GM23338 (cell line): ENCODE data around the gene SNRPA1. TPM values are rescaled to one million over a fixed set of nuclear protein-coding genes. Genes with fewer than 3 reads are reported as not detected.

ENCODE experiments used
- EZH2 ChIP-seq: fragments of 200-600 bp; sonication (generic); IDR thresholded peaks from one replicate; pipeline ENCODE4 v1.8.0; 2017; ENCODE audit warnings: antibody characterized with exemption, mild to moderate bottlenecking, low read depth; ENCODE audit not compliant: unreplicated experiment
- EZH2phosphoT487 ChIP-seq: fragments of 200-600 bp; sonication (generic); IDR thresholded peaks from one replicate; pipeline ENCODE4 v1.8.1; 2018; ENCODE audit warnings: antibody characterized with exemption; ENCODE audit not compliant: unreplicated experiment
- ZNF114 ChIP-seq: fragments of 250-450 bp; sonication (Bioruptor Pico); IDR thresholded peaks from 2 replicates; pipeline ENCODE4 v1.5.0; 2020; ENCODE audit warnings: mild to moderate bottlenecking, moderate library complexity
- ZNF331 ChIP-seq: fragments of 250-450 bp; sonication (Bioruptor Pico); IDR thresholded peaks from 2 replicates; pipeline ENCODE4 v1.5.0; 2020; ENCODE audit warnings: low read depth, mild to moderate bottlenecking, moderate library complexity
- polyA plus RNA-seq: library from polyadenylated mRNA; unstranded; fragments of >200 nt; fragmentation: Nextera tagmentation; extraction: Ambion mirVana; gene quantifications from 2 replicates; pipeline ENCODE4 v1.2.1, GENCODE V29; 2016
- total RNA-seq: library from RNA; depleted of rRNA; stranded (reverse); fragments of >200 nt; shearing (Covaris generic); gene quantifications from 2 replicates; pipeline ENCODE4 v1.2.3, GENCODE V29; 2014
- TF ChIP-seq, protein P1 (sequence below): fragments of 250-450 bp; sonication (Bioruptor Pico); IDR thresholded peaks from 2 replicates; pipeline ENCODE4 v1.5.0; 2020; ENCODE audit warnings: mild to moderate bottlenecking, moderate library complexity
- TF ChIP-seq, protein P2 (sequence below): IDR thresholded peaks from one replicate; pipeline ENCODE4 v1.6.1; 2018; ENCODE audit warnings: antibody characterized with exemption; ENCODE audit not compliant: unreplicated experiment
- TF ChIP-seq, protein P3 (sequence below), 2 experiments: fragments of 200-600 bp in 1 of 2; sonication (generic) in 1 of 2; conservative IDR thresholded peaks; 2 replicates each; pipeline versions ENCODE4 v1.5.1 to v1.6.1; 2016 to 2017; ENCODE audit warnings: antibody characterized with exemption in 2 of 2, low read depth in 2 of 2, mild to moderate bottlenecking in 2 of 2, moderate library complexity in 1 of 2

Gene SNRPA1
- total and polyA plus RNA-seq, 2 experiments from 2014 or later: 170 to 361 TPM

DNA sequence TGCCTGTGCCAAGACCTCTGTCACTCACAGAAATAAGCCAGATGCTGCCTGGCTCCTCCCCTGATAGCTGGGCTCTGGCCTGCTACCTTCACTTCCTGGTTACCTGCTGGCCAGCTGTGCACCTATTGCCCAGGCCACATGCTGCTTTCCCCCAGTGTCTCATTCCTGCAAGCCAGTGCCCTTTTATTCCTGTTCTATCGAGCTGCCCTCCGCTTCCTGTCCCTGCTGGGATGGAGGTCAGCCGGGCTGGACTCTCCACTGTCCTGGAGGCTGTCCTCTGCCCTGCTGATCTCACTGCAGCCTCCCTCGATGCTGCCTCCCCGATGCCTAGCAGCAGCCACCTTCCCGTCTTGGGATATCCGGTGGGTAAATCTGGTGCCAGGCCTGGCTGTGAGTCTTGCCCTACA lies 37.0 kb upstream of the SNRPA1 start (continued):
- TF ChIP-seq, protein P1, sequence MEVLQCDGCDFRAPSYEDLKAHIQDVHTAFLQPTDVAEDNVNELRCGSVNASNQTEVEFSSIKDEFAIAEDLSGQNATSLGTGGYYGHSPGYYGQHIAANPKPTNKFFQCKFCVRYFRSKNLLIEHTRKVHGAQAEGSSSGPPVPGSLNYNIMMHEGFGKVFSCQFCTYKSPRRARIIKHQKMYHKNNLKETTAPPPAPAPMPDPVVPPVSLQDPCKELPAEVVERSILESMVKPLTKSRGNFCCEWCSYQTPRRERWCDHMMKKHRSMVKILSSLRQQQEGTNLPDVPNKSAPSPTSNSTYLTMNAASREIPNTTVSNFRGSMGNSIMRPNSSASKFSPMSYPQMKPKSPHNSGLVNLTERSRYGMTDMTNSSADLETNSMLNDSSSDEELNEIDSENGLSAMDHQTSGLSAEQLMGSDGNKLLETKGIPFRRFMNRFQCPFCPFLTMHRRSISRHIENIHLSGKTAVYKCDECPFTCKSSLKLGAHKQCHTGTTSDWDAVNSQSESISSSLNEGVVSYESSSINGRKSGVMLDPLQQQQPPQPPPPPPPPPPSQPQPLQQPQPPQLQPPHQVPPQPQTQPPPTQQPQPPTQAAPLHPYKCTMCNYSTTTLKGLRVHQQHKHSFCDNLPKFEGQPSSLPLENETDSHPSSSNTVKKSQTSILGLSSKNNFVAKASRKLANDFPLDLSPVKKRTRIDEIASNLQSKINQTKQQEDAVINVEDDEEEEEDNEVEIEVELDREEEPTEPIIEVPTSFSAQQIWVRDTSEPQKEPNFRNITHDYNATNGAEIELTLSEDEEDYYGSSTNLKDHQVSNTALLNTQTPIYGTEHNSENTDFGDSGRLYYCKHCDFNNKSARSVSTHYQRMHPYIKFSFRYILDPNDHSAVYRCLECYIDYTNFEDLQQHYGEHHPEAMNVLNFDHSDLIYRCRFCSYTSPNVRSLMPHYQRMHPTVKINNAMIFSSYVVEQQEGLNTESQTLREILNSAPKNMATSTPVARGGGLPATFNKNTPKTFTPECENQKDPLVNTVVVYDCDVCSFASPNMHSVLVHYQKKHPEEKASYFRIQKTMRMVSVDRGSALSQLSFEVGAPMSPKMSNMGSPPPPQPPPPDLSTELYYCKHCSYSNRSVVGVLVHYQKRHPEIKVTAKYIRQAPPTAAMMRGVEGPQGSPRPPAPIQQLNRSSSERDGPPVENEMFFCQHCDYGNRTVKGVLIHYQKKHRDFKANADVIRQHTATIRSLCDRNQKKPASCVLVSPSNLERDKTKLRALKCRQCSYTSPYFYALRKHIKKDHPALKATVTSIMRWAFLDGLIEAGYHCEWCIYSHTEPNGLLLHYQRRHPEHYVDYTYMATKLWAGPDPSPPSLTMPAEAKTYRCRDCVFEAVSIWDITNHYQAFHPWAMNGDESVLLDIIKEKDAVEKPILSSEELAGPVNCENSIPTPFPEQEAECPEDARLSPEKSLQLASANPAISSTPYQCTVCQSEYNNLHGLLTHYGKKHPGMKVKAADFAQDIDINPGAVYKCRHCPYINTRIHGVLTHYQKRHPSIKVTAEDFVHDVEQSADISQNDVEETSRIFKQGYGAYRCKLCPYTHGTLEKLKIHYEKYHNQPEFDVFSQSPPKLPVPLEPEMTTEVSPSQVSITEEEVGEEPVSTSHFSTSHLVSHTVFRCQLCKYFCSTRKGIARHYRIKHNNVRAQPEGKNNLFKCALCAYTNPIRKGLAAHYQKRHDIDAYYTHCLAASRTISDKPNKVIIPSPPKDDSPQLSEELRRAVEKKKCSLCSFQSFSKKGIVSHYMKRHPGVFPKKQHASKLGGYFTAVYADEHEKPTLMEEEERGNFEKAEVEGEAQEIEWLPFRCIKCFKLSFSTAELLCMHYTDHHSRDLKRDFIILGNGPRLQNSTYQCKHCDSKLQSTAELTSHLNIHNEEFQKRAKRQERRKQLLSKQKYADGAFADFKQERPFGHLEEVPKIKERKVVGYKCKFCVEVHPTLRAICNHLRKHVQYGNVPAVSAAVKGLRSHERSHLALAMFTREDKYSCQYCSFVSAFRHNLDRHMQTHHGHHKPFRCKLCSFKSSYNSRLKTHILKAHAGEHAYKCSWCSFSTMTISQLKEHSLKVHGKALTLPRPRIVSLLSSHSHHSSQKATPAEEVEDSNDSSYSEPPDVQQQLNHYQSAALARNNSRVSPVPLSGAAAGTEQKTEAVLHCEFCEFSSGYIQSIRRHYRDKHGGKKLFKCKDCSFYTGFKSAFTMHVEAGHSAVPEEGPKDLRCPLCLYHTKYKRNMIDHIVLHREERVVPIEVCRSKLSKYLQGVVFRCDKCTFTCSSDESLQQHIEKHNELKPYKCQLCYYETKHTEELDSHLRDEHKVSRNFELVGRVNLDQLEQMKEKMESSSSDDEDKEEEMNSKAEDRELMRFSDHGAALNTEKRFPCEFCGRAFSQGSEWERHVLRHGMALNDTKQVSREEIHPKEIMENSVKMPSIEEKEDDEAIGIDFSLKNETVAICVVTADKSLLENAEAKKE (CRISPR knock-in tag): no peak
- TF ChIP-seq, protein P2, sequence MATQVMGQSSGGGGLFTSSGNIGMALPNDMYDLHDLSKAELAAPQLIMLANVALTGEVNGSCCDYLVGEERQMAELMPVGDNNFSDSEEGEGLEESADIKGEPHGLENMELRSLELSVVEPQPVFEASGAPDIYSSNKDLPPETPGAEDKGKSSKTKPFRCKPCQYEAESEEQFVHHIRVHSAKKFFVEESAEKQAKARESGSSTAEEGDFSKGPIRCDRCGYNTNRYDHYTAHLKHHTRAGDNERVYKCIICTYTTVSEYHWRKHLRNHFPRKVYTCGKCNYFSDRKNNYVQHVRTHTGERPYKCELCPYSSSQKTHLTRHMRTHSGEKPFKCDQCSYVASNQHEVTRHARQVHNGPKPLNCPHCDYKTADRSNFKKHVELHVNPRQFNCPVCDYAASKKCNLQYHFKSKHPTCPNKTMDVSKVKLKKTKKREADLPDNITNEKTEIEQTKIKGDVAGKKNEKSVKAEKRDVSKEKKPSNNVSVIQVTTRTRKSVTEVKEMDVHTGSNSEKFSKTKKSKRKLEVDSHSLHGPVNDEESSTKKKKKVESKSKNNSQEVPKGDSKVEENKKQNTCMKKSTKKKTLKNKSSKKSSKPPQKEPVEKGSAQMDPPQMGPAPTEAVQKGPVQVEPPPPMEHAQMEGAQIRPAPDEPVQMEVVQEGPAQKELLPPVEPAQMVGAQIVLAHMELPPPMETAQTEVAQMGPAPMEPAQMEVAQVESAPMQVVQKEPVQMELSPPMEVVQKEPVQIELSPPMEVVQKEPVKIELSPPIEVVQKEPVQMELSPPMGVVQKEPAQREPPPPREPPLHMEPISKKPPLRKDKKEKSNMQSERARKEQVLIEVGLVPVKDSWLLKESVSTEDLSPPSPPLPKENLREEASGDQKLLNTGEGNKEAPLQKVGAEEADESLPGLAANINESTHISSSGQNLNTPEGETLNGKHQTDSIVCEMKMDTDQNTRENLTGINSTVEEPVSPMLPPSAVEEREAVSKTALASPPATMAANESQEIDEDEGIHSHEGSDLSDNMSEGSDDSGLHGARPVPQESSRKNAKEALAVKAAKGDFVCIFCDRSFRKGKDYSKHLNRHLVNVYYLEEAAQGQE: no peak
- TF ChIP-seq, protein P3, sequence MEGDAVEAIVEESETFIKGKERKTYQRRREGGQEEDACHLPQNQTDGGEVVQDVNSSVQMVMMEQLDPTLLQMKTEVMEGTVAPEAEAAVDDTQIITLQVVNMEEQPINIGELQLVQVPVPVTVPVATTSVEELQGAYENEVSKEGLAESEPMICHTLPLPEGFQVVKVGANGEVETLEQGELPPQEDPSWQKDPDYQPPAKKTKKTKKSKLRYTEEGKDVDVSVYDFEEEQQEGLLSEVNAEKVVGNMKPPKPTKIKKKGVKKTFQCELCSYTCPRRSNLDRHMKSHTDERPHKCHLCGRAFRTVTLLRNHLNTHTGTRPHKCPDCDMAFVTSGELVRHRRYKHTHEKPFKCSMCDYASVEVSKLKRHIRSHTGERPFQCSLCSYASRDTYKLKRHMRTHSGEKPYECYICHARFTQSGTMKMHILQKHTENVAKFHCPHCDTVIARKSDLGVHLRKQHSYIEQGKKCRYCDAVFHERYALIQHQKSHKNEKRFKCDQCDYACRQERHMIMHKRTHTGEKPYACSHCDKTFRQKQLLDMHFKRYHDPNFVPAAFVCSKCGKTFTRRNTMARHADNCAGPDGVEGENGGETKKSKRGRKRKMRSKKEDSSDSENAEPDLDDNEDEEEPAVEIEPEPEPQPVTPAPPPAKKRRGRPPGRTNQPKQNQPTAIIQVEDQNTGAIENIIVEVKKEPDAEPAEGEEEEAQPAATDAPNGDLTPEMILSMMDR (conservative IDR thresholded peaks at IDR 0.05; ENCODE audit: low read depth in 2 of 2): no peak
- TF ChIP-seq EZH2 (no peak), EZH2phosphoT487 (no peak), ZNF114 (CRISPR knock-in tag) (no peak), ZNF331 (no peak)
